Loucy (cell line): ENCODE measurements around the gene TXNRD1.

Source experiments
- EZH2phosphoT487 ChIP-seq: fragments of 200-600 bp; IDR thresholded peaks from 2 replicates; pipeline ENCODE4 v1.6.1; 2018; ENCODE audit warnings: antibody characterized with exemption, mild to moderate bottlenecking, moderate library complexity, borderline replicate concordance
- TF ChIP-seq, protein P1 (sequence below): fragments of 200-600 bp; sonication (generic); conservative IDR thresholded peaks from 2 replicates; pipeline ENCODE4 v1.5.1; 2014; ENCODE audit warnings: mild to moderate bottlenecking, antibody characterized with exemption, low read length

DNA sequence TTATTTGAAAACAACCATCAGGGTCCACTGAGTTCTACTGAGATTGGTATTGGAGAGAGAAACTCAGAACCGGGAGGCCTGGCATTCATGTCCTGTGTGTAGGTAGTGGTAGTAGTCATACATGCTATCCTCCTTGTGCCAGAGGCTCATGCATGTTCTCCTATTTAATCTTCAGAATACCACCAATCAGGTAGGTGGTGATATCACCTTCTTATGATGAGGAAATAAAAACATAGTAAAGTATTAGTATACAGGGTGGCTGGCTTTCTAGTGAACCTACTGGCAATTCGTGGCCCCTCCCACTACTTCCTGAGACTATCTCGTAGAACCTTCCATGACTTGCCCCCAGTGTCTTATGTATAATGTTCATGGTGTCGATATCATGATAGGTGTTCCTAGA lies 47.4 kb downstream of the TXNRD1 start:
- TF ChIP-seq, protein P1, sequence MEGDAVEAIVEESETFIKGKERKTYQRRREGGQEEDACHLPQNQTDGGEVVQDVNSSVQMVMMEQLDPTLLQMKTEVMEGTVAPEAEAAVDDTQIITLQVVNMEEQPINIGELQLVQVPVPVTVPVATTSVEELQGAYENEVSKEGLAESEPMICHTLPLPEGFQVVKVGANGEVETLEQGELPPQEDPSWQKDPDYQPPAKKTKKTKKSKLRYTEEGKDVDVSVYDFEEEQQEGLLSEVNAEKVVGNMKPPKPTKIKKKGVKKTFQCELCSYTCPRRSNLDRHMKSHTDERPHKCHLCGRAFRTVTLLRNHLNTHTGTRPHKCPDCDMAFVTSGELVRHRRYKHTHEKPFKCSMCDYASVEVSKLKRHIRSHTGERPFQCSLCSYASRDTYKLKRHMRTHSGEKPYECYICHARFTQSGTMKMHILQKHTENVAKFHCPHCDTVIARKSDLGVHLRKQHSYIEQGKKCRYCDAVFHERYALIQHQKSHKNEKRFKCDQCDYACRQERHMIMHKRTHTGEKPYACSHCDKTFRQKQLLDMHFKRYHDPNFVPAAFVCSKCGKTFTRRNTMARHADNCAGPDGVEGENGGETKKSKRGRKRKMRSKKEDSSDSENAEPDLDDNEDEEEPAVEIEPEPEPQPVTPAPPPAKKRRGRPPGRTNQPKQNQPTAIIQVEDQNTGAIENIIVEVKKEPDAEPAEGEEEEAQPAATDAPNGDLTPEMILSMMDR: no peak
- no peak for TF ChIP-seq EZH2phosphoT487
